GM21390 (cell line): ENCODE data around the gene DUS2.
"Not testable (repeated sequence)": the region's sequence is repeated elsewhere in the genome, so short reads cannot be mapped to it uniquely, and the experiment has no call there.

ENCODE experiments used
- ATAC-seq: cut with Tn5 transposase; IDR thresholded peaks from one replicate; pipeline ENCODE4 v1.9.1; 2021; ENCODE audit not compliant: unreplicated experiment

DUS2 gene

GRCh38 chr16:67998231-67998778 is 24.8 kb upstream of the DUS2 start:
- not testable (repeated sequence) for ATAC-seq

- not testable (repeated sequence) for ATAC-seq
These were observed 24.1 kb upstream of the DUS2 start, which contains the start of gene DPEP2 for GRCh38 chr16:67998779-67999688. DPEP2 (minus strand) TSS chr16:67999484; CDS start chr16:67993212, 6,272 bp downstream.

GRCh38 chr16:67999985-68000384 is 23.1 kb upstream of the DUS2 start:
- no peak for ATAC-seq

- no peak for ATAC-seq
These were observed 22.6 kb upstream of the DUS2 start for GRCh38 chr16:68000450-68000849.

GRCh38 chr16:68003031-68003430 is 20.1 kb upstream of the DUS2 start:
- ATAC-seq, result no peak

GRCh38 chr16:68005211-68005610 is 17.9 kb upstream of the DUS2 start:
- ATAC-seq, result no peak

GRCh38 chr16:68005786-68006286 is 17.2 kb upstream of the DUS2 start:
- no peak for ATAC-seq

GRCh38 chr16:68009157-68009735 is 13.8 kb upstream of the DUS2 start:
- no peak for ATAC-seq

- ATAC-seq, result not testable (repeated sequence)
These were observed 13.2 kb upstream of the DUS2 start for GRCh38 chr16:68009872-68010271.

GRCh38 chr16:68013440-68013839 is 9.6 kb upstream of the DUS2 start:
- ATAC-seq, result no peak

- no peak for ATAC-seq
These were observed 7.4 kb upstream of the DUS2 start, which contains the start of gene DPEP2NB for GRCh38 chr16:68015681-68016080. DPEP2NB (minus strand) TSS chr16:68015911; CDS start chr16:68015770, 141 bp downstream.

GRCh38 chr16:68019167-68019680 is 3.9 kb upstream of the DUS2 start:
- no peak for ATAC-seq

- no peak for ATAC-seq
These were observed 1.6 kb upstream of the DUS2 start for GRCh38 chr16:68021490-68021889.

- peak; percentile 20 for ATAC-seq
These were observed 781 bp upstream of the DUS2 start for GRCh38 chr16:68022278-68022727.

GRCh38 chr16:68028996-68029395 is 5.9 kb downstream of the DUS2 start:
- no peak for ATAC-seq

GRCh38 chr16:68030108-68030507 is 7.0 kb downstream of the DUS2 start:
- not testable (repeated sequence) for ATAC-seq

- no peak for ATAC-seq
These were observed 8.9 kb downstream of the DUS2 start for GRCh38 chr16:68031951-68032350.

GRCh38 chr16:68033101-68033500 is 10.0 kb downstream of the DUS2 start:
- ATAC-seq, result no peak

- ATAC-seq, result no peak
These were observed 12.1 kb downstream of the DUS2 start for GRCh38 chr16:68035227-68035626.

- no peak for ATAC-seq
These were observed 14.9 kb downstream of the DUS2 start for GRCh38 chr16:68037841-68038597.
